OCI-LY1 (cell line): ENCODE data around the gene OTOS.

Experiments
- H2AFZ ChIP-seq: fragments of 200-600 bp; sonication (generic), shearing (Covaris generic); 2 replicates; pipeline ENCODE4 v1.6.0; 2014; ENCODE audit warnings: antibody characterized with exemption, mild to moderate bottlenecking, low read length
- H3F3A ChIP-seq: fragments of 200-600 bp; sonication (generic), shearing (Covaris generic); 2 replicates; pipeline ENCODE4 v1.6.0; 2014; ENCODE audit warnings: mild to moderate bottlenecking, antibody characterized with exemption, low read length, moderate library complexity; ENCODE audit not compliant: insufficient read depth
- H3K27ac ChIP-seq: fragments of 200-600 bp; sonication (generic); 2 replicates; pipeline ENCODE4 v1.5.1; 2014; ENCODE audit warnings: low read length, mixed run types, mild to moderate bottlenecking, low read depth; ENCODE audit not compliant: poor library complexity, severe bottlenecking
- H3K27me3 ChIP-seq: fragments of 200-600 bp; sonication (generic); 2 replicates; pipeline ENCODE4 v1.6.0; 2014; ENCODE audit warnings: antibody characterized with exemption, mild to moderate bottlenecking, low read length, moderate library complexity; ENCODE audit not compliant: insufficient read depth
- H3K36me3 ChIP-seq: fragments of 200-600 bp; sonication (generic); 2 replicates; pipeline ENCODE4 v1.6.1; 2014; ENCODE audit warnings: mild to moderate bottlenecking, antibody characterized with exemption, low read length, moderate library complexity, mixed read lengths; ENCODE audit not compliant: insufficient read depth
- H3K4me1 ChIP-seq: fragments of 200-600 bp; sonication (generic); 2 replicates; pipeline ENCODE4 v1.5.1; 2014; ENCODE audit warnings: mild to moderate bottlenecking, low read length, moderate library complexity; ENCODE audit not compliant: insufficient read depth, severe bottlenecking
- H3K4me2 ChIP-seq: fragments of 200-600 bp; sonication (generic), shearing (Covaris generic); 2 replicates; pipeline ENCODE4 v1.6.1; 2014; ENCODE audit warnings: low read length
- H3K4me3 ChIP-seq: fragments of 200-600 bp; sonication (generic); 2 replicates; pipeline ENCODE4 v1.5.1; 2014; ENCODE audit warnings: low read length, low read depth, mild to moderate bottlenecking, mixed read lengths; ENCODE audit not compliant: poor library complexity, severe bottlenecking
- H3K79me2 ChIP-seq: fragments of 200-600 bp; shearing (Covaris generic); 2 replicates; pipeline ENCODE4 v1.6.1; 2016; ENCODE audit warnings: mixed run types, low read length, mixed read lengths; ENCODE audit not compliant: insufficient read depth
- H3K9ac ChIP-seq: fragments of 200-600 bp; sonication (generic), shearing (Covaris generic); 2 replicates; pipeline ENCODE4 v1.6.1; 2014; ENCODE audit warnings: mild to moderate bottlenecking, low read length, mixed read lengths
- H3K9me2 ChIP-seq: fragments of 200-600 bp; sonication (generic), shearing (Covaris generic); 2 replicates; pipeline ENCODE4 v1.6.1; 2014; ENCODE audit warnings: low read depth, mild to moderate bottlenecking, low read length, mixed read lengths
- H3K9me3 ChIP-seq: fragments of 200-600 bp; shearing (Covaris generic); 2 replicates; pipeline ENCODE4 v1.6.1; 2014; ENCODE audit warnings: low read length, mixed read lengths
- H4K20me1 ChIP-seq: fragments of 200-600 bp; sonication (generic), shearing (Covaris generic); 2 replicates; pipeline ENCODE4 v1.6.0; 2016; ENCODE audit warnings: mild to moderate bottlenecking, low read length; ENCODE audit not compliant: insufficient read depth
- CTCF ChIP-seq: fragments of 200-600 bp; sonication (generic), shearing (Covaris generic); IDR thresholded peaks from 2 replicates; pipeline ENCODE4 v1.5.1; 2017; ENCODE audit warnings: mild to moderate bottlenecking, antibody characterized with exemption, low read length, moderate library complexity, mixed read lengths
- EZH2 ChIP-seq: fragments of 200-600 bp; sonication (generic), shearing (Covaris generic); IDR thresholded peaks from 2 replicates; pipeline ENCODE4 v1.8.0; 2017; ENCODE audit warnings: borderline replicate concordance, mixed run types, mild to moderate bottlenecking, antibody characterized with exemption, low read length, moderate library complexity, mixed read lengths

OTOS gene

GRCh38 chr2:240183006-240183874 lies 42.8 kb upstream of the OTOS start:
- Histone ChIP-seq H3K4me2 (no peak overlapping the region), H3K36me3 (no peaks in the 10 kb centered on the region; the same call in 1 of the 2 replicates), H4K20me1 (no peaks in the 10 kb centered on the region), H3K9ac (no peak overlapping the region), H3K9me2 (no peaks in the 10 kb centered on the region), H2AFZ (no peak overlapping the region), H3K27me3 (peaks cover 7% of the 10 kb centered on the region; the same call in 1 of the 2 replicates), H3K4me3 (no peak overlapping the region), H3K79me2 (no peaks in the 10 kb centered on the region), H3K4me1 (no peaks in the 10 kb centered on the region), H3F3A (no peaks in the 10 kb centered on the region), H3K9me3 (0 out of 2 replicates have a peak, but pooled peaks cover under 1% of the 10 kb centered on the region), H3K27ac (no peak overlapping the region)
- TF ChIP-seq EZH2 (no peak), CTCF (no peak)

GRCh38 chr2:240182476-240182875 lies 42.0 kb upstream of the OTOS start:
- Histone ChIP-seq H3K4me1 (no peaks in the 10 kb centered on the region), H4K20me1 (no peaks in the 10 kb centered on the region), H3K36me3 (no peaks in the 10 kb centered on the region), H3K4me3 (no peak overlapping the region), H3F3A (no peaks in the 10 kb centered on the region), H3K27ac (no peak overlapping the region), H3K9me3 (no peaks in the 10 kb centered on the region), H3K27me3 (peaks cover 4% of the 10 kb centered on the region; the same call in 1 of the 2 replicates), H3K9ac (no peak overlapping the region), H3K4me2 (no peak overlapping the region), H2AFZ (no peak overlapping the region), H3K79me2 (no peaks in the 10 kb centered on the region), H3K9me2 (no peaks in the 10 kb centered on the region)
- no peak for TF ChIP-seq CTCF
- no peak for TF ChIP-seq EZH2

- H3K79me2 ChIP-seq = no peaks in the 10 kb centered on the region
These were observed 41.5 kb upstream of the OTOS start for GRCh38 chr2:240182001-240182400.

More at GRCh38 chr2:240182001-240182400, 41.5 kb upstream of the OTOS start:
- TF ChIP-seq CTCF (no peak), EZH2 (no peak)
- Histone ChIP-seq H3K9me2 (no peaks in the 10 kb centered on the region), H3K9ac (no peak overlapping the region), H3K4me2 (no peak overlapping the region), H3F3A (no peaks in the 10 kb centered on the region), H3K4me1 (no peaks in the 10 kb centered on the region), H3K36me3 (no peaks in the 10 kb centered on the region), H4K20me1 (no peaks in the 10 kb centered on the region), H2AFZ (no peak overlapping the region), H3K27me3 (no peaks in the 10 kb centered on the region; the same call in 1 of the 2 replicates), H3K9me3 (no peaks in the 10 kb centered on the region), H3K4me3 (no peak overlapping the region), H3K27ac (no peak overlapping the region)
